Mammary epithelial cell (primary cell): ENCODE data around the gene LGALS9.

Experiments used
- CTCF ChIP-seq, 2 donors: IDR thresholded peaks in 1 of 2; conservative IDR thresholded peaks in 1 of 2; 2 replicates each; pipeline ENCODE4 v1.5.1; 2011 to 2012; ENCODE audit warnings: inconsistent platforms in 2 of 2, low read length in 2 of 2, mild to moderate bottlenecking in 2 of 2, control low read depth in 1 of 2, low read depth in 1 of 2; ENCODE audit not compliant: insufficient read depth in 1 of 2; ENCODE audit errors: extremely low read depth in 1 of 2
- EZH2 ChIP-seq: IDR thresholded peaks from 2 replicates; pipeline ENCODE4 v1.6.1; 2012; ENCODE audit warnings: low read length, inconsistent platforms, borderline replicate concordance

GRCh38 chr17:27634776-27635175 is 3.8 kb downstream of the LGALS9 start:
- TF ChIP-seq CTCF (conservative IDR thresholded peaks at IDR 0.05 in 1 of 2, IDR thresholded peaks at IDR 0.05 in 1 of 2; ENCODE audit: extremely low read depth in 1 of 2, insufficient read depth in 1 of 2, low read depth in 1 of 2, low read length in 2 of 2) (no peak), EZH2 (no peak)
